GM12878 (cell line): ENCODE measurements around the gene SNAP29.

Experiments
- EGR1 ChIP-seq, 2 experiments: IDR thresholded peaks; 1 replicate in 1 of 2; 2 replicates in 1 of 2; pipeline ENCODE4 v1.6.1; 2011 to 2012; ENCODE audit warnings: low read depth in 2 of 2, low read length in 2 of 2, borderline replicate concordance in 1 of 2, mild to moderate bottlenecking in 1 of 2, moderate library complexity in 1 of 2
- JUND ChIP-seq: IDR thresholded peaks from 2 replicates; pipeline ENCODE4 v1.6.1; 2012; ENCODE audit warnings: low read depth, mild to moderate bottlenecking, low read length, improper control_type of control experiment, moderate library complexity
- NR2C2 ChIP-seq: IDR thresholded peaks from 2 replicates; pipeline ENCODE4 v1.6.1; 2011; ENCODE audit warnings: borderline replicate concordance, low read depth; ENCODE audit not compliant: control insufficient read depth, insufficient read length
- POLR2A ChIP-seq: IDR thresholded peaks from 2 replicates; pipeline ENCODE4 v1.6.1; 2011; ENCODE audit warnings: low read depth, mild to moderate bottlenecking, low read length
- POLR2AphosphoS5 ChIP-seq: IDR thresholded peaks from 2 replicates; pipeline ENCODE4 v1.6.1; 2011; ENCODE audit warnings: mild to moderate bottlenecking, low read length, inconsistent platforms
- RAD21 ChIP-seq: IDR thresholded peaks from 2 replicates; pipeline ENCODE4 v1.6.1; 2011; ENCODE audit warnings: mild to moderate bottlenecking, low read depth, low read length, moderate library complexity; ENCODE audit not compliant: insufficient read depth
- RELB ChIP-seq: fragments of 450-650 bp; IDR thresholded peaks from 2 replicates; pipeline ENCODE4 v1.6.1; 2017; ENCODE audit warnings: low read depth, mild to moderate bottlenecking, moderate library complexity
- SIX5 ChIP-seq: IDR thresholded peaks from 2 replicates; pipeline ENCODE4 v1.6.1; 2011; ENCODE audit warnings: mild to moderate bottlenecking, low read depth, low read length, moderate library complexity; ENCODE audit not compliant: severe bottlenecking
- STAT3 ChIP-seq: IDR thresholded peaks from 2 replicates; pipeline ENCODE4 v1.6.1; 2011; ENCODE audit warnings: low read depth, low read length, improper control_type of control experiment
- TCF12 ChIP-seq: IDR thresholded peaks from 2 replicates; pipeline ENCODE4 v1.6.1; 2011; ENCODE audit warnings: low read depth, mild to moderate bottlenecking, low read length
- YBX1 ChIP-seq: fragments of 450-650 bp; IDR thresholded peaks from 2 replicates; pipeline ENCODE4 v1.6.1; 2016; ENCODE audit warnings: antibody characterized with exemption
- TF ChIP-seq, protein P1 (sequence below), 3 experiments: IDR thresholded peaks in 2 of 3; conservative IDR thresholded peaks in 1 of 3; 2 replicates each; pipeline ENCODE4 v1.5.1; 2011; ENCODE audit warnings: low read depth in 3 of 3, low read length in 3 of 3, mild to moderate bottlenecking in 3 of 3, control low read depth in 2 of 3, moderate library complexity in 2 of 3, inconsistent platforms in 1 of 3, mixed read lengths in 1 of 3; ENCODE audit not compliant: control insufficient read depth in 2 of 3, insufficient read depth in 1 of 3; ENCODE audit errors: extremely low read depth in 1 of 3

GRCh38 chr22:20885557-20886323, 26.9 kb downstream of the SNAP29 start:
- TF ChIP-seq YBX1 (no peak), JUND (no peak), RAD21 (peak; percentile 77), RELB (no peak), POLR2AphosphoS5 (no peak), POLR2A (no peak), NR2C2 (no peak), STAT3 (no peak), SIX5 (no peak), TCF12 (0 out of 2 replicates have a peak, but pooled peaks have one; percentile 56), EGR1 (IDR thresholded peaks at IDR 0.05; ENCODE audit: borderline replicate concordance in 1 of 2, low read depth in 2 of 2, low read length in 2 of 2) (no peak)
- TF ChIP-seq, protein P1, sequence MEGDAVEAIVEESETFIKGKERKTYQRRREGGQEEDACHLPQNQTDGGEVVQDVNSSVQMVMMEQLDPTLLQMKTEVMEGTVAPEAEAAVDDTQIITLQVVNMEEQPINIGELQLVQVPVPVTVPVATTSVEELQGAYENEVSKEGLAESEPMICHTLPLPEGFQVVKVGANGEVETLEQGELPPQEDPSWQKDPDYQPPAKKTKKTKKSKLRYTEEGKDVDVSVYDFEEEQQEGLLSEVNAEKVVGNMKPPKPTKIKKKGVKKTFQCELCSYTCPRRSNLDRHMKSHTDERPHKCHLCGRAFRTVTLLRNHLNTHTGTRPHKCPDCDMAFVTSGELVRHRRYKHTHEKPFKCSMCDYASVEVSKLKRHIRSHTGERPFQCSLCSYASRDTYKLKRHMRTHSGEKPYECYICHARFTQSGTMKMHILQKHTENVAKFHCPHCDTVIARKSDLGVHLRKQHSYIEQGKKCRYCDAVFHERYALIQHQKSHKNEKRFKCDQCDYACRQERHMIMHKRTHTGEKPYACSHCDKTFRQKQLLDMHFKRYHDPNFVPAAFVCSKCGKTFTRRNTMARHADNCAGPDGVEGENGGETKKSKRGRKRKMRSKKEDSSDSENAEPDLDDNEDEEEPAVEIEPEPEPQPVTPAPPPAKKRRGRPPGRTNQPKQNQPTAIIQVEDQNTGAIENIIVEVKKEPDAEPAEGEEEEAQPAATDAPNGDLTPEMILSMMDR (IDR thresholded peaks at IDR 0.05 in 2 of 3, conservative IDR thresholded peaks at IDR 0.05 in 1 of 3; ENCODE audit: control insufficient read depth in 2 of 3, extremely low read depth in 1 of 3, insufficient read depth in 1 of 3, low read depth in 3 of 3, low read length in 3 of 3) = peak; percentile 73 to 95 (median 83)
